Measurements from ENCODE around the gene UNC45A. TPM values are rescaled to one million over a fixed set of nuclear protein-coding genes. Genes with fewer than 3 reads are reported as not detected.

The UNC45A gene
- 10 to 100 TPM; 42.8 to 85.0 TPM for total RNA-seq

- no peaks in the 10 kb centered on the region for H3K27me3 ChIP-seq
- no peaks in the 10 kb centered on the region for H3K9me3 ChIP-seq
- peak within 1 kb of the TSS; percentile 63 to 85 (median 70) for H3K27ac ChIP-seq
- peaks cover 51% of the 10 kb centered on the region for H3K4me1 ChIP-seq
- peak; percentile 95 to 97 (median 96) for DNase-seq
- peak; percentile 82 for ATAC-seq
- peaks cover 10% of the 10 kb centered on the region in 2 donors for H3K36me3 ChIP-seq (replicated peaks in 1 of 2; ENCODE audit: insufficient read depth in 1 of 2, low read depth in 2 of 2)
- peak within 1 kb of the TSS; percentile 55 to 62 for H3K4me3 ChIP-seq
- intact Hi-C loops (cut with DNase I): no loop called here
- peak in 1 of 7 experiments; percentile 17 for TF ChIP-seq CTCF (IDR thresholded peaks at IDR 0.05)
- TF ChIP-seq POLR2A (IDR thresholded peaks at IDR 0.05): peak; percentile 87 to 92 (median 90)
- 1 to 2% methylated on average over 10 to 58 of the region's 65 CpGs for WGBS, 2 donors
Observed at GRCh38 chr15:90934949-90935751, at the start of gene UNC45A. TSS of gene UNC45A (plus strand) at chr15:90935285. CDS start at chr15:90935325, 40 bp downstream.

GRCh38 chr15:90885432-90886290 lies 49.4 kb upstream of the UNC45A start:
- WGBS, 2 donors: 56 to 60% methylated on average over 14 to 23 of the region's 23 CpGs
- intact Hi-C loops (cut with DNase I): loop anchor here (5.0 to 10.0 kb wide), 2 partner anchors 171 to 238 kb away; partner anchors contain the start of gene BLM
- TF ChIP-seq POLR2A (IDR thresholded peaks at IDR 0.05) (peak in 2 of 3 donors; percentile 4 to 21), CTCF (IDR thresholded peaks at IDR 0.05) (peak; percentile 93 to 98 (median 96))

GRCh38 chr15:90886291-90886614 lies 48.8 kb upstream of the UNC45A start:
- no peaks in the 10 kb centered on the region for H3K36me3 ChIP-seq (replicated peaks in 1 of 2; ENCODE audit: insufficient read depth in 1 of 2, low read depth in 2 of 2)
- no peak overlapping the region for H3K4me3 ChIP-seq
- 12 to 18% methylated on average over 5 of the region's 5 CpGs for WGBS, 2 donors
- peaks cover 47% of the 10 kb centered on the region for H3K4me1 ChIP-seq
- ATAC-seq (no peak), DNase-seq (no peak)
- H3K27ac ChIP-seq: no peak overlapping the region
- TF ChIP-seq CTCF (IDR thresholded peaks at IDR 0.05) (no peak), POLR2A (IDR thresholded peaks at IDR 0.05) (no peak)
- intact Hi-C loops (cut with DNase I): loop anchor here (5.0 to 10.0 kb wide), 2 partner anchors 171 to 239 kb away; partner anchors contain the start of gene BLM
- H3K9me3 ChIP-seq: no peaks in the 10 kb centered on the region
- H3K27me3 ChIP-seq: no peaks in the 10 kb centered on the region

More at GRCh38 chr15:90885432-90886290, 49.4 kb upstream of the UNC45A start:
- H3K27me3 ChIP-seq: no peaks in the 10 kb centered on the region
- peak; percentile 70 to 79 (median 74) for DNase-seq
- ATAC-seq: peak; percentile 51
- peaks cover 47% of the 10 kb centered on the region for H3K4me1 ChIP-seq
- H3K36me3 ChIP-seq (replicated peaks in 1 of 2; ENCODE audit: insufficient read depth in 1 of 2, low read depth in 2 of 2): no peaks in the 10 kb centered on the region
- H3K27ac ChIP-seq: peak overlapping the region in 3 of 4 donors; percentile 68 to 92 (median 80)
- H3K9me3 ChIP-seq: no peaks in the 10 kb centered on the region
- H3K4me3 ChIP-seq: no peak overlapping the region

GRCh38 chr15:90887037-90887481 lies 48.0 kb upstream of the UNC45A start:
- no peaks in the 10 kb centered on the region for H3K36me3 ChIP-seq (replicated peaks in 1 of 2; ENCODE audit: insufficient read depth in 1 of 2, low read depth in 2 of 2)
- DNase-seq: no peak
- no peak overlapping the region for H3K4me3 ChIP-seq
- H3K4me1 ChIP-seq: peaks cover 44% of the 10 kb centered on the region
- no peaks in the 10 kb centered on the region for H3K9me3 ChIP-seq
- ATAC-seq: no peak
- WGBS, 2 donors: 33 to 80% methylated on average over 2 to 13 of the region's 13 CpGs
- no peak overlapping the region for H3K27ac ChIP-seq
- no peak for TF ChIP-seq CTCF (IDR thresholded peaks at IDR 0.05)
- TF ChIP-seq POLR2A (IDR thresholded peaks at IDR 0.05): no peak
- intact Hi-C loops (cut with DNase I): loop anchor here (5.0 to 10.0 kb wide), 2 partner anchors 172 to 240 kb away; partner anchors contain the start of gene BLM
- no peaks in the 10 kb centered on the region for H3K27me3 ChIP-seq
